ENCODE results near the gene HLF.

HLF gene

DNA sequence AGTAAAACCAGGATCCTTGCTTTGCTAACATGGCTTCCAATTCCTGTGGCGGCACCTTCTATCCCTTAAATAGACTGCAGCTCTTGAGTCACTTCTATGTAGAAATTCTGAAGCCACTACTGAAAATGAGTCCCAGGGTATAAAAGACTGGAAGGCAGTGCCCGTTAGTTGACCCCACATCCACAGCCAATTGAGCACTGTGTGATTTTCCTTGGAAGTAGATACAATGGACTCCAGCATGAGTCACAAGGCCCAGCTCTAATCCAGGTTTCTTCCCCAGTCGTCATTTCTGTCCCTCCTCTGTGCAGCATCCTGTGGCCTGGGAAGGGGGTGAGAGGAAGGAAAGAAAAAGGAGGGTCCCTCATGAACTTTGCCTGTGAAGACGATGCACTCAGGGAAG, 69.5 kb downstream of the HLF start:
- no peak for DNase-seq

DNA sequence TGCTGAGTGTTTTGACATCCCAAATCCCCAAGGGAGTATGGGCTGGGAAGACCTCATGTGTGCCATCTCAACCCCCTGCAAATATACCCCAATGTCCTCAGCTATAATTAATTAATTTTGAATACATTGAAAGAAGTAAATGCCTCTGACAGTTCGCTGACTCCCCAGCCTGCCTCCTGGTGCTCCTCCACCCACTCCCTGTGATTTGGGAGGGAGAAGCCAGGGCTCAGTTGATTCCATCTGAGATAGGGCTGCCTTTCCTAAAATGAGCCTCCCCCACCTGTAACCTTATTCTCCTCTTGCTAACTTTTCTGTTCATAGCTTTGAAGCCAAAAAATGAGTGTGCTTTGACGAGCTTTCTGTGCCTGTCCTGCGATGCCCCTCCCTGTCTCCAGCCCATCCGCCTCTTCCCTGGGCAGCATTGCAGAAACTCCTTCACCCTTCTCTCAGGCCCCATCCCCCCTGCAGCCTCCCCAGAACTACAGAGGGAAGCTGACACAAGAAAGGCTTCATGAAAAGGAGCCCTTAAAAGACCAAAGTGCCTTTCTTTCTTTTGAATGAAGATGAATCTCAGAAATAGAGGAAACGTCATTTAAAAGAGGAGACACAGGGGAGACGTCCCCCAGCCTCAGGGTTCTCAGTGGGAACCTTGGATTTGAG, 70.3 kb downstream of the HLF start:
- no peak for DNase-seq

DNA sequence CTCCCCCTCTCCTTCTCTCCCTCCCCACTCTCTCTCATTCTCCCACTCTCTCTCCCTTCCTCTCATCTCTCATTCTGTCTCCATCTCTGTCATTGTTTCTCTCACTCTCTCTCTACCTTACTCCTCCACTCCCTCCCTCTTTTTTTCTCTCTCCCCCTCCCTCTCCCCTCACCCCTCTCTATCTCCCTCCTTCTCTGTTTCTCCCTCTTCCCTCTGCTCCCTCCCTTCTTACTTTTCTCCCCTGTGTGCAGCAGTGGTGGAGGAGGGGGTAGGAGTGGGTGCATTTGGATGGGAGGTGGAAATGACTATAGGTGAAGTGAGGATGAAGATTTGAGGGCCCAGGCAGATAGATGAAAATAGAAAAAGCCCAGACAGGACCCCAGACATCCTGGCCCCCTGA, 70.9 kb downstream of the HLF start:
- DNase-seq: no peak

DNA sequence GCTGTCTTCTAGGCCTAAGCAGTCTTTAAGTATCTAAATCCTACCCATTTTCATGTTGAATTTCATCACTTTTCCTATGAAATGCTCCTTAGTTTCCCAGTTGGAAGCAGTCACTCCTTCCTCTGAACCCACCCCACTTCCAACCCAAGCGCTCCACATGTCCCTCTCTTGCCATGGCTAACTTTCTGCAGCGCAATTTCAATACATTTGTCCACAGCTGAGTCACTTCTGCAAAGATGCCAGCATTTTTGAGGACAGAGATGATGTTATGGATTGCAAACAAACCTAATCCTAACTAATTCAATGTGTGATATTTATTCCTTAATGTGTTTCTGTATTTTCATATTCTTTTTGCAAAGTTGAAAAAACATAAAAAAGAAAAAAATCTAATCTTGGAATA, 71.7 kb downstream of the HLF start:
- DNase-seq: no peak

DNA sequence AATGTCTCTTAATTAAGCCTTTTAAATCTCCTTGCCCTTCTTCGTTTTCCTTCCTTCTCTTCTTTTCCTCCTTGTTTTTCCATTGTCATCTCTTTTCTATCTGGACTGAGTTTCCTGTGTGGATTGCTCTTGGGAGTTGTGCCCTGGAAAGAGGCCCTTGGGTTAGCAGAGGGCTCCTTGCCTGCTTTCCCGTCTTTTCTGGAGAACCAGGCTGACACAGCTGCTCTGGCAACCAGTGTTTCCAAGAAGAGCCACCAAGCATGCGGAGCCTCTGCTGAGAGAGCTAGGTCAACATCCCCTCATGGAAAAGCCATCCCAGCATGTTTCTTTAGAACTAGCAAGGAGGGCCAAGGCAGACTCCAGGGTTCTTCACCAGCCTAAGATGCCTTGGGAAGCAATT, 75.4 kb downstream of the HLF start:
- no peak for DNase-seq

DNA sequence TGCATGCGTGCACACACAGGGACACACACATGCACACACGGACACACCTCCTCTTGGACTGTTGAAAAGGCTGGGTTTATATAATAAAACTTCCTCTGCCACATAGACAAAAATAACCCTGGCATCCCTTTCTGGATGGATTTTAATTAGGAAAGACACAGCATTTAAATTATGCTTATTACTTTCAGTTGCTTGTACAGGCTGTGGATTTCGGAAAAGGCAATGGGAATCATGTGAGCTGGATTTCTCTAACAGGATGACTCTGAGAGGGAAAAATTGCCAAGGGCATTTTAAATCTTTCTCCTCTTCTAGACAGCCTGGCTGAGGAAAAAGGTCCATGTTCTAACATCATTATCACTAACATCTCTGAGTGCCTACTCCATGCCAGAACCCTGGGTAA, 75.9 kb downstream of the HLF start:
- no peak for DNase-seq

DNA sequence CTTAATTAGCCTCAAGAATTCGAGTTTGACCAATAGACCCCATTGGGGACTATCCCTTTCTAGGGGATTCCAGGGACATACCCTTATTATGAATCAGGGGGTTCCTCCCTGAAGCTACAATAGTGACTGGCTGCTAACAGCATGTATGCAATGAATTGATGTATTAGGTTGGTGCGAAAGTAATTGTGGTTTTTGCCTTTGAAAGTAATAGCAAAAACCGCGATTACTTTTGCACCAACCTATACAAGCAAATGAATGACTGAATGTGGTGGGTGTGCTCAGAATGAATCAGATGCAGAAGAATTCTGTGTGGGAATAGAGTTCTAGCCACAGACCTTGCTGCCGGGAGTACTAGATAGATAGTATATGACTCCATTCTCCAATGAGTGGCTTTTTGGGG, 76.7 kb downstream of the HLF start:
- no peak for DNase-seq

DNA sequence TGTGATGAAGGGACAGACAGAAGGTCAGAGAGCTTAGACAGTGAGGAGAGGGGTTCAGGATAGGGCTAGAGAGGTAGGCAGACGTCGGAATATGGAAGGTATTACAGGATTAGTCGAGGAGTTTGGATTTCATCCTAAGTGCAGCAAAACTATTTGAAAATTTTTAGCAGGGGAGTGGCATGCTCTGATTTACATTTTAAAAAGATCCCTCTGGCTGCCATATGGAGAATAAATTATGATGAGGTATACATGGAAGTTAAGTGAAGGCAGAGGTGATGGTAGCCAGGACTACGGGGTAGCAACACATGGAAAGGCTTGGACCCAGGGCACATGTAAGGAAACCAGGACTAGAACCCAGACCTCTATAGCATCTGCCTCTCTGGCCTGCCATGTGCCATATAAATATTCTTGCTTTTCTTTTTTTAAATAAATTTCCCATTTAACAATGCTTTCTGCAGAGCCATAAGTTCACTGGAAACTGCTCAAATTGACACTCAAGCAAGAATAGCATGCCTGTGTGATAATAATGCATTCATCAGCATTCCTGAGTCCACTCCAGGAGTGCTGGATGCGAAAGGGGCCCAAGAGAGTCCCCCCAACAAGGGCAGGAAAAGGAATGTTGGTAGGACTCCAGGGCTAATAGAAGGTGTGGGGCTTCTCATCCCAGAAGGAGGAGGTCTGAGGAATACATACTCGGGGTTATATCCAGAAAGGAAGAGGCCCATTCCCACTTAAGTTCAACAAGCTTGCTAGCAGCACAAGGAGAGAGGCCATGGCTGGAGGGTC, 78.2 kb downstream of the HLF start:
- DNase-seq: no peak

DNA sequence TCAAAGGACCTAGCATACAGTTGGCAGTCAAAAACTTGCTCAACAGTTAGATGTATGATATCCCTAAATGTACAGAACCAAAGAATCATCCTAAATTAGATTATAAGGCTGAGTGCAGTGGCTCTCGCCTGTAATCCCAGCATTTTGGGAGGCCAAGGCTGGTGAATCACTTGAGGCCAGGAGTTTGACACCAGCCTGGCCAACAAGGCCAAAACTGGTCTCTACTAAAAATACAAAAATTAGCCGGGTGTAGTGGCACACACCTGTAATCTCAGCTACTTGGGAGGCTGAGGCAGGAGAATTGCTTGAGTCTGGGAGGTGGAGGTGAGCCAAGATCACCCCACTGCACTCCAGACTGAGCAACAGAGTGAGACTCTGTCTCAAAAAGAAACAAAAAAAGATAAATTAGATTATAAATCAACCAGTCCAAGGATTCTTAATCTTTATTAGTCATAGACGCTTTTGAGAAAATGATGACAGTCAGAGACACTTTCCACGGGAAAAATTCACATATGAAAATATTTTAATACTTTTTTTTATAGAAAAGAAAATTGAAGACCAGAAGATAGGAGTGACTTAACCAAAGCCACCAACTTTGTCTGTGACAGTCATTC, 79.2 kb downstream of the HLF start:
- no peak for DNase-seq

DNA sequence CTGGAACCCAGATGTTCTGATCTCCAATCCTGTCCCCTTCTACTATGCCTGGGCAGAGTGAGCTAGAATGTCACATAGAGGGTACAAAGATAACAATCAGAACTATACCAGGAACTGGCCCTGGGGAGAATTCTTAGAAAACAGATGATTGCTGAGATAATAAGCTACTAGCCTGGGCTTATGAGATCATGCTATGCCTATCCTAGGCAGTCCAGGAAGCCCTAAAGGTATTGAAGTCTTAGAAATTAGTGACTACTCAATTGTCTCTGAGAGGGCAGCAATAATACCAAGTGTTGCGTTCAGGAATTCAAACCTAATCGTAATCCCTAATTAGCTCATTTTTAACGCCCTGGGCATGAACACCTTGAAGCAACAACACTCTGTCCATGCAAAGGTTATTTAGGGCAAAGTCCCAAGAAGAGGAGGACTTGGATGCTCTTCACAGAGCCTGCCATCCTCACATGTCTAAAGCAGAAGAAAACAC, 79.8 kb downstream of the HLF start:
- DNase-seq: no peak

DNA sequence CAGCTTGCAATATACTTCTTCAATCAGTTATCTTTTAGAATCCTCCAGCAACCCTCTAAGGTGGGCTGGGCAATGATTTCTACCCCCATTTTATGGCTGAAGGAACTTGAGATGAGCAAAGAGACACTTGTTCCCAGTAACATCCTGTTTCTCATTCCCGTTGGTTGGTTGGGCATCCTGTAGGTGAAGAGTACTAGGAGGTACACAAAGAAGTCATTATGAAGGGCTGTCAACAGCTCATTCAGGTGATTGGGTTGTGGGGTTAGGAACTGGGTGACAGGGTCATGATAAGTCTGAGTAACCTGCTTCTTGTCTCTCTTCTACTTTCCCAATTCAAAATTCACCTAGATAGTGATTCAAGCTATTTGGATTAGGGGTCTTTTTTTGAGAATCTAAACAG, 80.4 kb downstream of the HLF start:
- DNase-seq: no peak

DNA sequence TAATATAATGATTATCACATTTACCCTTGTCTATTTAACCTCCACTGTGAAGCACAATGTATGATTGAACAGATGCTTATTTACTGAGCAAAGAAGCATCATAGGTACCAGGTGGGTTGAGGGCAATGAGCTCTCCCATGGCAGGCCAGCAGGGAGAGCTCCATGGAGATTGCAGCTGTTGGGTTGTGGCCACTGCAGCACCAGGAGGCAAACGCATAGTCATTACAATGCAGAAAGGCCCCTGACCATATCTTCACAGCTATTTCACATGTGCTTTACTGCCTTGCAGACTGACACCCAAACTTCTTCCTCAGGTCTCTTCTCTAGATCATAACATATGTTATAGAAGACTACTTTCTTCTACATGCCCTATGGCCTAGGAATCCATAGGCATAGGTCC, 81.9 kb downstream of the HLF start:
- DNase-seq: no peak

DNA sequence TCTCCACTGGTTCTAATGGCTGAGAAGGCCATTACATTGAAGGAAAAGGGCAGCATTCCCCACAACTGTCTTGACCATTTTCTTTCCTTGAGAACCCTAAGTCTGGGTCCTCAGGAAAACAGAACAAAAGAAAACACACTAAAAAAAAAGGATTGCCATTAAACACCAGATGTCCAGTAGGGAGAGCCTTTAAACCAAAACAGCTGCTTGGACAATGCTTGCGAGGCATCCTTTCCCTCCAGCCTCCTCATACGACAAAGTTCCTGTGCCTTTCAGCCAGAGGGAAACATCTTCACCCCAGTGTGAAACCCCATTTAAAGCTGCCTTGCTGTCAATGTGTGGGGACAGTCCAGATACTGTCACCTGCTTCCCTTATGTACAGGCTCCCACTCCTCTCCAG, 82.6 kb downstream of the HLF start:
- no peak for DNase-seq

DNA sequence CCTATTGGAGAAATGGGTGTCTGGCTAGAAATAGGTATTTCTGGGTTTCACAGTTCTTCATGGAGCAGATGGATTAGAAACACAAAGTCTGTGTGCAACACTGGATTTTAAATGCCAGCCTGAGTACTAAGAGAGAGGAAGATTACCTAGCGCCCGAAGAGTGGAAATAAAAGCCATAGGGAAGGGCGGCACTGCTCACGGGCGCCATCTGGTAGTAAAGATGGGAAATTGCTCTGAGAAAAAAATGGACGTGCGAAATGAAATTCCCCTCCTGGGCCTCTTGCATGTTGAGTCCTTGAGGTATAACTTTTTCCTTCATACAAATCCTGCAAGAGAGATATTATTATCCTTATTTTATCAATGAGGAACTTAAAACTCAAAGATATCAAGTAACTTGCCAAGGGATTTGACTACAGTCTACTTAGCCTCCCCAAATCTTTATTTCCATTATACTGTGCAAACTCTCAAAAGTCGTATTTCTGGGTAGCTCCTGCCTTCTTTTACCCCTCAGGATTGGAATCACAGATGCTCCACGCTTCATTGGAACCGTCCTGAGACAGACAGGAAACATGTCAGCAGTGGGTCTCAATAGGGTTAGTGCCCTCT, 84.1 kb downstream of the HLF start:
- DNase-seq: peak; percentile 87

DNA sequence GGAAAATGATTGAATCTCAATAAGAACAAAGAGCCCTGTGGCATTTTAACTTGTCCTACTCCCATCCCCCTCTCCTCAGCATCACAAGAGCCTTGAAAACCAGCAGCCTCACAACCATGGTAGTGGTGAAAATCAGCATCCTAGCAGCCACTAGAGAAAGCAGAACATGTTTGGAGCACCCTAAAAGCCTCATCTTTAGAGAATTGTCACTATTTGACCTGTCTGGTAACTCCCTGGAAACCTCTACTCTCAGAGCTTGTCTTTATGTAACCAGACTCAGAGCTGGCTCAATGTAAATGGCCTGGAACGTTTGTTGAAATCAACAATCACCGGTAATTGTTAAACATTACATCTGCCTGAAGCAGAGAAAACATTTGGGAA, 86.1 kb downstream of the HLF start:
- no peak for DNase-seq

DNA sequence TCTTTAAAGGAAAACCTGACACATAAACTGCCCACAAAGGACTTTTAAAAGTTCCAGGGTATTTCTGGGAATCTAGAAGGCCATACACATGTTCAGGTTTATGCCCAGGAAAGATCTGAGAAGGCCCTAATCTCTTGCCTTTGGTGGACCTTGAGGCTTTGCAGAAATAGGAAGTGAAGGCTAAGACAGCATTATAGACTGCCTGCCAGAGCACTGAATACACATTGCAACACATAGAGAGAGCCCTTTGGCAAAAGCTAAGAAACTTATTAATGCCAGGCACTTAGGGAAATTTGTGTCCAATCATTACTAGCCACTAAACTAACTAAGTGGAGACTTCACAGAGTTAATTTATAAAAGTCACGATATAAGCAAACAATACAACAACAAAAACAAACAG, 86.5 kb downstream of the HLF start:
- DNase-seq: no peak

DNA sequence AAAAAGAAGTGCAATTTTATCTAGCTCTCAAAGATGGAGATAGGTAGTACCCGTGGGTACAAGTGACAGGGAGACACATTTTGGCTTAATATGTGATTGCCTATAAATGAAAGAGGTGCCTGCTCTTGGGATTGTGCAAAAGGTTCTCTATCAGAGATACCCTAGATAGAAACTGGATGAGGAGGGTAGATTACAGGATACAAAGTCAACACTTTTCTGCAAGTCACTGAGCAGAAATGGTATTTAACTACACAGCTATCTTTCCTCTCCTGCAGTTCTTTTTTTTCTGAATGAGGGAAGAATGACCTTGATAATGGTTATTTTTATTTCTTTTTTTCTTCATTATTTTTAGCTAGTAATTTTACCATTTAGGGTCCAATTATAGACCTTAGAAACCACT, 89.2 kb downstream of the HLF start:
- no peak for DNase-seq

DNA sequence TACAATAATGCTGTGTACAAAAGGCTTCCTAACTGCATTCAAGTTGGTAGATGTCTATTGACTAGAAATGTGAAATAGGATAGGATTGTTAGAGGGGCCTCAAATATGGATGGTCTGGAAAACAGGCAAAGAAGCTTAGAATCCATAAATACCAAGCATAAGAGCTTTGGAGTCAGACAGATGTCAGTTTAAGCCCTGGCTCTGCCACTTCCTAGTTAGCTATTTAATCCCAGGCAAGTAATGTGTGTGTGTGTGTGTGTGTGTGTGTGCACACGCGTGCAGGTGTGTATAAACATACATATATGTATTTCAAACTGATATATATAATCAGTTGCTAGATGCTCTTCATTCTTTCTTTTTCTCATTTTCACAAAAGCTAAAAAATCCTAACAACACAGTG, 90.2 kb downstream of the HLF start:
- DNase-seq: no peak

DNA sequence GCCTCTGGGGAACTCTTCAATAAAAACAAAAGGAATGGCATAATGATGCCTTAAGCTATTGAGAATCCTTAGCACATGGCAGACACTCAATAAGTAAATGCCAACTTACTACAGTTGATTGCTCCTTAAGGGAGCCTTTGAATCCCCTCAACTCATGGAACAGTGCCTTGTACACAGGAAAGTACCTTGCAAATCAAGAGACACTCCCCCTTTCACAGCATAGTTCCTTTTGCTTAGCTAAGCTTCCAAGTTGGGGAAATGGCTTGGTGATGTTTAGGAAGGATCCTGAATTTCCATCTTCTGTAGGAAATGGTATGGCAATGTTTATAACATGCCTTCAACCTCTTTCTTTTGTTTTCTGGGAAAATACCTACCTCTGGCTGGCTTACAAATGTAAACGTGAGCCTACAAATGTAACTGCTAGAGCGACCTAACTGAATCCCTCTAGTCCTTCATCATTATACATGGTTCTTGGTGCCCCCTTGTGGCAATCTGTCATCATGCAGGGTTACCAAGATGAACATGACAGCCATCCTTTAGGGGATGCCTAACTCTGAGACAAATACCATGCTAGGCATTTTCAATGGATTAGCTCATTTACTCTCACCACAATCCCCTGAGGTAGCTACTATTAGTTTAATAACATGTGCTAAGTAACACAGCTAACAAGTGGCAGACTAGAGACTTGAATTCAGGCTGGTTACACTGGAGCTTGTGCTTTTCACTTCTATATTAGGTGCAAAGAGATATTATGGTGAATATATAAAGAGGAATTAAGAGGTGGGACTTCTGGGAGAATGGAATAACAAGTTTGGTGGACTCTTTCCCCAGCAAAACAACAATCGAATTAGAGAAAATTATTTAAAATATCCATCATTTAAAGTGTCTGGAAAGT, 91.9 kb downstream of the HLF start:
- peak; percentile 80 for DNase-seq

DNA sequence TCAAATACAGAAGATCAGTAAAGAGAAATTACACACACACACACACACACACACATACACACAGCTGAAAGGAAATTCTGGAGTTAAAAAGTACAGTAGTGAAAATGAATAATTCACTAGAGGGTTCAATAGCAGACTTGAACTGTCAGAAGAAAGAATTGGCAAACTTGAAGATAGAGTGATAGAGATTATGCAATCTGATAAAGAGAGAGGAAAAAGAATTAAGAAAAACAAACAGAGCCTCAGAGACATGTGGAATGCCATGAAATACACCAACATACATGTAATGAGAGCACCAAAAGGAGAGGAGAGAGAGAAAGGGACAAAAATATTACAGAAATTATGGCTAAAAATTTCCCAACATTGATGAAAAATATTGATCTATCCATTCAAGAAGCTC, 96.2 kb downstream of the HLF start:
- no peak for DNase-seq

DNA sequence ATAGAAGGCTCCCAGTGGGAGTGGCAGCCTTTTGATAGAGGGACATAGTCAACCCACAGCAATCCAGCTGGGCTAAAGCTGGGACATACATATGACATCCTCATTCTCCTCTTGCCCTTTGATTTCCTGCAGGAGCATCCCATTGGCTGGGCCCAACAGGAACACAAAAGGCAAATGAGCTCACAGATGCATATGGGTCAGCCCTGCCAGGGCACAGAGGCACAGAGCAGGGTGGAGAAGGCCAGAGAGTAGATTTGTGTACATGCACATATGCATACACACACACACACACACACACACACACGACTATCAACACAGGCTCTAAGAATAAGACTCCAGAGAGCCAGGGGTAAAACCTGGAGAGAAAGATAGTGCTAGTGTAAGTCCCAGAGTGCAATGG, 98.3 kb downstream of the HLF start:
- DNase-seq: no peak

DNA sequence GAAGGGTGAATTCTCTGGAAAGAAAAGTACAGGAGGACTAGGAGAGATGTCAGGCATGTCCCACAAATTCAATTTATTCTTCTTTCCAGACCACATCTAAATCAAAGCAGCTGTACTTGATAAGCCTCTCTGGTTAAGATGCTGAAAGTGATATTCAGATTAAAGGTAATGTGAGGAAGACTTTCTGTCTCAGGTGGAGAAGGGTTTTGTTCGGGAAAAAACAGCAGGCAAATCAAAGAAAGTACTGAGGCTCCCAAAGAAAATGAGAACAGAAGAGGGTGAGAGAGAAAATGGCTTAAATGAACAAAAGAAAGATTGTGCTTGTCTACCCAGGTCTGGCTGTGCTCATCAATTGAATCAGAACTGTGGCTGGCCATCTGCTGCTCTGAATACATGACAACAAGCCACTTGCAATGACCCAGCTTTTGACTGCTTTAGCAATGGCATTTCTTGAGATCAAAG, 101.3 kb downstream of the HLF start:
- no peak for DNase-seq

DNA sequence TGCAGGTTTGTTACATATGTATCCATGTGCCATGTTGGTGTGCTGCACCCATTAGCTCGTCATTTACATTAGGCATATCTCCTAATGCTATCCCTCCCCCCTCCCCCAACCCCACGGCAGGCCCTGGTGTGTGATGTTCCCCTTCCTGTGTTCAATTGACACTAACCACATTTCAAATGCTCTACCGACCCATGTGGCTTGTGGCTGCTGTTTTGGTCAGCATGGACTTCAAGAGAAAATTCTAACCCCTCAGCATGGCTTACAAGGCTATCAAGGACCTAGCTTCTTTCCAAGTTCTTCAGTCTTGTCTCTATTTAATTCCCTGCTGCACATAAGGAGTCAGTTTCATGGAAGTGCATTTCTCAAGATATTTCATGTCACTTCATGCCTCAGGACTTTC, 103.9 kb downstream of the HLF start:
- DNase-seq: no peak
